ENCODE measurements around the gene BMP2.

The BMP2 gene

DNA sequence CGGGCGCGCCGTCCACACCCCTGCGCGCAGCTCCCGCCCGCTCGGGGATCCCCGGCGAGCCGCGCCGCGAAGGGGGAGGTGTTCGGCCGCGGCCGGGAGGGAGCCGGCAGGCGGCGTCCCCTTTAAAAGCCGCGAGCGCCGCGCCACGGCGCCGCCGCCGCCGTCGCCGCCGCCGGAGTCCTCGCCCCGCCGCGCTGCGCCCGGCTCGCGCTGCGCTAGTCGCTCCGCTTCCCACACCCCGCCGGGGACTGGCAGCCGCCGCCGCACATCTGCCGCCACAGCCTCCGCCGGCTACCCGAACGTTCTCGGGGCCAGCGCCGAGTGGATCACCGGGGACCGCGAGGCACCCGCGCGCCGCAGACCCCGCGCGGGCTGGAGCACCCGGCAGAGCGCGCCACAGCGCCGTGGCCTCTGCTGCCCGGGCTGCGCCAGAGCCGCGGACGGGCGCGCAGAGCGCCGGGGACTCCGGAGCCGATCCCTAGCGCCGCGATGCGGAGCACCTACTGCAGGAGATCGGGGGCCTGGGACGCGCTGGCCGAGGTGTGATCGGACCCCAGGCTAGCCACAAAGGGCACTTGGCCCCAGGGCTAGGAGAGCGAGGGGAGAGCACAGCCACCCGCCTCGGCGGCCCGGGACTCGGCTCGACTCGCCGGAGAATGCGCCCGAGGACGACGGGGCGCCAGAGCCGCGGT is at the start of gene BMP2:
TSS of gene BMP2 (plus strand) at position 151 of the 692 bp plus-strand sequence. CDS start 2,441 bp downstream, outside the sequence.
- peak; percentile 38 to 77 for DNase-seq

DNA sequence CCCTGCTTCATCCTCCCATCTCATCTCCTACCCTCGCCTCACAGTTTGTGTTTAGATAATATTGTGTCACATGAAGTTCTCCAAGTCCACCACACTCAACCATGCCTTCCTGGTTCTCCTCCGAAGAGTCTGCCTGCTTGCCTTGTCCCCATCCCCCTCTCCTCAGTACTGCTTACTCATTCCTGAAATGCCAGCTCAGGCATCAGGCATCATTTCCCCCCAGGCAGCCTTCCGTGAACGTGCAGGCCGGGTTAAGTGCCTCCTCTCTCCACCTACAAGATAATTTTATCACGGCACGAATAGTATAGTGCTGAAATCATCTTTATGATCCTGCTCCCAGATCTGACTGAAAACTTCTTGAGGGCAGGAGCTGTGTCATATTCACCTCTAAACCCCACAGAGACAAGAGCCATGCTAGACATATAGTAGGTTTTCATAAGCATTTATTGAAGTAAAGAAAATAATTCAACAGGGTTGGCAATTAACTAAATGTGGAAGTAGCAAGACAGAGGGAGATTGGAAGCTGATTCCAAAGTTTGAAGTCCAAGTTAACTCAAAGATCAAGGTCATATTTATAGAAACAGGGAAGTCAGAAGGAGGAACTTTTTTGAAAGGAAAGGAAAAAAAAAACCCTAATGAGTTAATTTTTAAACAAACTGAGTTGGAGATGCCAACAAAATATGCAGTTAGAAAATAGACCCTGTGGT is 48.7 kb upstream of the BMP2 start:
- no peak for DNase-seq

DNA sequence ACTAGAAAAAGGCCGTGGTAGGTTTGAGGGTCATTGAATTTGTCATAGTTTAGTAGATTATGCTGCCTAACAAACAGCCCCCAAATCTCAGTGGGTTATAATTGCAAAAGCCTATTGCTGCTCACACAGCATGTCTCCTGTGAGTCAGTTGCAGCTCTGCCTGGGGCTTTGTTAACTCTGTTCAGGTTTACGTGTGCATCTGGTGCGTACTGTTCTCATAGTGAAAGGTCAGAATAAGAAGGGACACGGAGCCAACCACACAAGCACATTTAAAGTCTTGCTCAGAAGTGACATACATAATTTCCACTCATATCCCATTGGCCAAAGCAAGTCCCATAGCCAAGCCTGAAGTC is 48.1 kb upstream of the BMP2 start:
- no peak for DNase-seq

DNA sequence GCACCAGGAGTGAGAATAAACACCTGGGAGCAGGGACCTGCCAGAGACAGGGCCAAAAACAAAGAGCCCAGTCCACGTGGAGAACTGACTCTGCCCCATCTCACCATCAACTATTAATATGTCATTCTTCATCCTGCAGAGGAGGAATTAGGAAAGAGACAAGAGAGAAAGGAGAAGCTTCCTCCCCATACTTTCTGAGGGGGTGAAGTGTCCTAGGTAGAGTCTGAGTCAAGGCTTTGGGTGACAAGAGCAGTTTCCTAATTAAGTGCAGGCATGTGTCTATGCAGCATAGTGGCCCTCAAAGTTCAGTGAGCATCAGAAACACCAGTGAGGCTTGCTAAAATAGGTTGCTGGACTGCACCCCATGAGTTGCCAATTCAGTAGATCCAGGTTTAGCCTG is 40.7 kb upstream of the BMP2 start:
- DNase-seq, result no peak

DNA sequence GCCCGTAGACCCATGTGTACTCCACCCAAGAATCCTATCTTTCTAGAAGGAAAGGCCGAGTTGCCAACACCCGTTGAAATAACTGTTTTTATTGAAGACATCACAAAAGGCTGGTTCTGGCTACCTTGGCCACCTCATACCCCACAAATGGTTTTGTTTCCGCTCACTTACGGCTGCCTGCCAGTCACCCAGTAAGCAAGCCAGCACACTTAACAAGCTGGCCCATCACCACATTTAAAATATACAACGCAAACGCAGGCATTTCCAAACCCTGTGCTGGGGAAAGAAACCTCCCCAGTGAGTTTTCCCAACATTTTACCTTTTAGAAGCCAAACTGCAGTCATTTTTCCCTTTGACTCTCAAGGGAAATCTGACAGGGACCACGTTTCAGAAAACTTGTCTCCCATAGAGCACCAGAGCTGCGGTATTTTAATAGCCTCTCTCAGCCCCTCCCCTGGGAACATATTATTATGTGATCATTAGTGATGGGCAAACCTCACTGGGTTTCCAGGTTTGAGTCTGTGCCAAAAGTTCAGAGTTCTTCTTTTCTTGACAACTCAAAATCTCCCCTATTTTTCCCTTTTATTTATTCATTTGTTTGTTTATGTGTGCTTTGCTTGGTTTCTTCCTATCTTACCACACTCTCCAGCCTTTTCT is 36.7 kb upstream of the BMP2 start:
- DNase-seq, result no peak

DNA sequence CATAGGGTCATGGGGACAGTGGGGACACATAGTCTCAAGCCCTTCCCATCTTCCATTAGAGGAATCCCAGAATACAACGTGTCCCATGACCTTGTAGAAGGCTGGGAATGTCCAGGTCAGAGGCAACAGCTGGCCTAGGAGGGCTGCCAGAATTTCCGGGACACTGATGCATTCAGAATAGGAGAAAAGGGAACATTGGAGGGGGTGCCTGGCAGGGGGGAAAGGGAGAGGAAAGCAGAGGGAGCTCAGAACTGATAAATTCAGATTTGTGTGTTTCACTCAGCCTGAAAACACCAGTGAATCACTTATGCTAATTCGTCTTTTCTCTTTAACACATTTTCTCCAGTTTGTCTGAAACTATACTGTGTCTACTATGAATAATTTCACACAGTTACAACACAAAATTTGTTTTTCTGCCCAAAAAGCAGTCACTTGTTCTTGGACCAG is 35.5 kb upstream of the BMP2 start:
- no peak for DNase-seq

DNA sequence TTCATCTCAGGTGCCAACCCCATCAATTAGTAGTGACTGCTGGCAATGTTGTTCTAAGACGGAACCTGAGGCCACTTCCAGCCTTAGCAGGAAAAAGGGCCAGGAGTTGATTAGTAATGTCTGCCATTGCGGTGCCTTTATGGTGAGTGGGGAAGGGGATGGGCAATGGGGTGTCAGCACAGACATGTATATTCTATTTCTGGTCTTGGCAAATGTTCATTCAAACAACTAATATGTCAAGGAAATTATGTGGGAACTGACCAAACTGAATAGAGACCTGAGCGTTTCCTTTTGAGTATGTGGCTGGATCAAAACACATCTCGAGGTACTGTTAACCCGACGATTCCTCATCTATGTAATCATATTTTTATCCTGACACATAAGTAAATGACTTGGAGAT is 34.6 kb upstream of the BMP2 start:
- no peak for DNase-seq

DNA sequence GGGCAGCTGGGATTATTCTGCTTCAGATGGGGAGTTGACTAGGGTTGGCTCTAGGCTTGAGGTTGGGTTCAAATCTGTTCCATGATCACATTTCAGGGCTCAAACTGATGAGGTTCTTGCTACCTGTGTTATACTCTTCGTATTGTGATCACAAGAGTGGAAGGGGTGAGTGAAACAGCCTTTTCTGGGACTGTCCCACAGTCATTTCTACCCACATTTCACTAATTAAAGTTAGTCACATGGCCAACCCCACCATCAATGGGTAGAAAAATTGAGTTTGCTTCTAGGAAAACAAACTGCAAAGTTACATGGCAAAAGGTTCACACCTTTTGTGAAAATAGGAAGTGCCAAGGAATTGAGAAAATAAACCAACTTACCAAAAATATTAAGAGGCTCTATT is 33.5 kb upstream of the BMP2 start:
- no peak for DNase-seq

DNA sequence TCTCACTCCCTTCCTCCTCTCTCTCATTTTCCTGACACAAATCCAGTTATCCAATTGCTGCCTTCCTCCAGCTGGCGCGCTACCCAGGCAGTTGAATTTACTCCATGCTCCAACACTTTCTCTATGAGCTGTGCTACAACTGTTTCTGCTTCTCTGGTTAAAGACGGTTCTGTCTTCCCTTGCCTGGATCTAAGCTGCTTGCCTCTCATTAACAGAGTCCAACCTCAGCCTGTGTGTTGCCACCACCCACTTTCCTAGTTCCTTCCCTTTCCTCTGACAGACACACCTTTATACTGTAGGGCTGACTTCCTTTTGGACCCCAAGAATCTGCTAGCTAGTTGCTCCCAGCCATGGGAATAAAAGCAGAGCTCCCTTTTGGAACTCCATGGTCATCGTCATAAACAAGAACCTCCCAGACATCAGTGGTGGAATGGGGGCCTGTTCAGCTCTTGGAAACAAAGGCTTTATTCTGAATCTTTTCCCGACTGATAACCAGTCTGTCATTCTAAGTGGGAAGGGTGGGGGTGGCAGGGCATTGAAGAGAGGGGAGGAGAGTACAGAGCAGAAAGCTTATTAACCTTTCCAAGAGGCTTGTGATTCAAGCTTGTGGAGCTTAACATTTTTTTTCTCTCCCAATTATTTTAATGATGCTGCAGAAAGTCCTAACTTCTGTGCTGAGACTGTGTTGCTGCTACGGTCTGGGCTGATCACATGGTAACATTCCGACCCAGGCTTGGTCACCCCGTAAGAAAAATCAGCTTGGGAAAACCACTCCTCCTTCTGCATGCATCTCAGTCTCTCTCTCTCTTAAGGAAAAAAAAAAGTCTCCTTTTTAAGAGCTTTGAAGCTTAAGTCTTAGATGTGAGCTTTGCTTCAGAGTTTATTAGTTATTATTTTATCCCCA is 31.3 kb upstream of the BMP2 start:
- no peak for DNase-seq

DNA sequence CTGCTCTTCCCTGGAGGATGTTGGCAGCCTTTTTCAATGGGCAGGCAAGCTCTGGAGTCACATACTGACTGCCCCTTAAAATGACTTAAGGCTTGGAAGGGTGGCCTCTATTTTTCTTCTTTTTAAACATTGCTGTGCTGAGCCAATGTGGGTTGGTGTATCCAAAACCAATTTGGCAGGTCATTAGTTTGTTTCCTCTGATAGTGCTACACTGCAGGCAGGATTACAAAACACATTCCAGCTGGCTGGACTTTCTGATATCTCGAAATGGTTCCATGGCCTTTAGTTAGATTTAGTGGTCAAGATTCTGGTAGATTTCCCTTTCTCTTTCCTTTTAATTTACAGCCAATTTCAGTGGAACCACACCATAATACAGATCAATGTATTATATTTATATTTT is 28.1 kb upstream of the BMP2 start:
- DNase-seq, result no peak

DNA sequence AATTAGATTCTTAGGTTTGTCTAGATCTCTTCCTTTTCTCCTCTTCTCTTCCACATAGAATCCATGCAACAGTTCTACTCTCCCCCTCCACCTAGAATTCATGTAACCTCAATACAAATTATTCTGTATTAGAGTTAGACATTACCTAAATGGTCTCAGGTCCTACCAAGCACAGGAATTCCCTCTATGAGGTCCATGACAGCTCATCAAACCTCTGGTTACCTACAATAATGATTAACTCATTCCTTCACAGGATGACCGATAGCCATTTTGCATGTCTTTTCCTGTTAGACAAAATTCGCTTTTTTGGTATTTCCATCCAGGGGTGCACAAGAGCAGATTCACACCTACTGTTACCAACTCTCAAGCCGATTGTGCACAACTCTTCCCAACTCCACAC is 27.4 kb upstream of the BMP2 start:
- no peak for DNase-seq

DNA sequence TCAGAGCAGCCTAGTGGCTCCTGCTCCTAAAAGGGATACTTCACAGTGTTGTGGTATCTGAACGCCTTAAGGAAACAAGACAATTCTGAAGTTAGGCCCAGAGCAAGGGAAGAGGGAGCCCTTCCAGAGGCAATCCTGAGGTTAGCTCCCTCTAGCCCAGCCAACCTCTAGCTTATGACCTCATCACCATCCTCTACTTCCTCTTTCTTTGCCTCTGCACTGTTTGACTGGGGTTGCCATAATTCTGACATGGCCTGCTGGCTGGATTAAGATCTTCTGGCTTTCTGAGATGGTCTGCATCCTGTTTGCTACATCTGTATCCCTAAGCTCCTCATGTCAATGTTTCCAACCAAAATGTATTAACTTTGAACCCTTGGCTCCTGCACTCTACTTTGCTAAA is 23.3 kb upstream of the BMP2 start:
- DNase-seq, result no peak

DNA sequence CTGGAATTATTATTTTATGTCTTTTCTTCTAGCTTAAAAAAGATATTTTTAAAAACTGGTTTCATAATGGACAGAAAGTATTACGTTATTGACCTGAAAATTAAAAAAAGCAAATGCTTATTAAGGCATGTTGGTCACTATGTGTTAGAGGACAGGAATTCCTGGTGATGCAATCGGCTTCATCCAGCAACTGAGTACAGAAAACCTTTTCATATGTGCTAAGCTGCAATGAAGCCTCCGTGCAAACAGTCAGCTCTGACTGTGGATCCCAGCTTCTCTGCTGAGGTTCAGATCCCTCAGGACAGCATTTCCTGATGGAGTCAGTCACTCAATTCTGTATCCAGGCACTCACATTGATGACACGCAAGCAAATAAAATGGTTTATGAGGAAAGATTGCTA is 22.7 kb upstream of the BMP2 start:
- DNase-seq, result no peak

DNA sequence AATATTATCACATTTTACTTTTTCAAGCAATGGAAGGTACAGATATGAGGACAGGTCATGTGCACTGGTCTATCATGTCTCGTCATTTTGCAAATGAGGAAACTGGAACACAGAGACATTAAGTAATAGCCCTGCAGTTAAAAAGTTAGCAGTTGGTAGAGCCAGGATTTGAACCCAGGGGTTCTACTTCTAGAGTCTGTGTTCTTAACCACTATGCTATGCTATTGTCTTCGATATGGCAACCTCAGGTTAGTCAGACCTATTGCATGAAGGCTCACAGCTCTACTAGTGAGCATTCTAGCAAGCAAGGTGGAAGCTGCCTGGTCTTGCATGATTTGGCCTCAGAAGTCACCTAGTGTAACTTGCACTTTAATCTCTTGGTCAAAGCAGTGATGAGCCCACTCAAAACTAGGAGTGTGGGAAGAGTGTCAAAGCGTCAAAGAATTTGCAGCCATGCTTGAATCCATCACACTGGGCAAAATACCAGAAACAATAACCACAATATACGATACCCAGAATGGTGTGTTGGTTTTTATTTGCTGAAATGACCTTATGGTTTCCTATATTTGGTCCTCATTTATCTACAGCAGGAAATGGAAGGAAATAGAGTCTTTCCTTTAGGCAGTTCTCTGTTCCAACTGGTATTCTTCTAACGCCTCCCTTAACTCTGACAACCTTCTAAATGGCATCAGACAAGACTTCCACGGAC is 20.4 kb upstream of the BMP2 start:
- DNase-seq, result peak in 1 of 2 experiments; percentile 19

DNA sequence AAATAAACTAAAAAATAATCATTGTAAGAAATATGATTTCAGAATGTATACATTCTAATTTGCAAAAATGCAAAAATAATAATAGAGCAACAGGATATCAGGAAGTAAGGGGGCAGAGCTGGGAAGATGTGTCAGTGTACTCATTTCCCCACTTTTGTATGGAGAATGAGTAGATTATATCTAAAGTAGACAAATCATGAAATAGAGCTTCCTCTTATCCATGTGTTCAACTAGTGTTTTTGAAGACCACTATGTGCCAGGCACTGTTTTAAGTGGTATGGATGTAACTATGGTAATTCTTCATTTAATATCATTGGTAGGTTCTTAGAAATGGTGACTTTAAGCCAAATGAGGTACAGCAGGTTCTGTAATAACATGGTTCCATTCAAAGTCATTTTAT is 17.0 kb upstream of the BMP2 start:
- no peak for DNase-seq

DNA sequence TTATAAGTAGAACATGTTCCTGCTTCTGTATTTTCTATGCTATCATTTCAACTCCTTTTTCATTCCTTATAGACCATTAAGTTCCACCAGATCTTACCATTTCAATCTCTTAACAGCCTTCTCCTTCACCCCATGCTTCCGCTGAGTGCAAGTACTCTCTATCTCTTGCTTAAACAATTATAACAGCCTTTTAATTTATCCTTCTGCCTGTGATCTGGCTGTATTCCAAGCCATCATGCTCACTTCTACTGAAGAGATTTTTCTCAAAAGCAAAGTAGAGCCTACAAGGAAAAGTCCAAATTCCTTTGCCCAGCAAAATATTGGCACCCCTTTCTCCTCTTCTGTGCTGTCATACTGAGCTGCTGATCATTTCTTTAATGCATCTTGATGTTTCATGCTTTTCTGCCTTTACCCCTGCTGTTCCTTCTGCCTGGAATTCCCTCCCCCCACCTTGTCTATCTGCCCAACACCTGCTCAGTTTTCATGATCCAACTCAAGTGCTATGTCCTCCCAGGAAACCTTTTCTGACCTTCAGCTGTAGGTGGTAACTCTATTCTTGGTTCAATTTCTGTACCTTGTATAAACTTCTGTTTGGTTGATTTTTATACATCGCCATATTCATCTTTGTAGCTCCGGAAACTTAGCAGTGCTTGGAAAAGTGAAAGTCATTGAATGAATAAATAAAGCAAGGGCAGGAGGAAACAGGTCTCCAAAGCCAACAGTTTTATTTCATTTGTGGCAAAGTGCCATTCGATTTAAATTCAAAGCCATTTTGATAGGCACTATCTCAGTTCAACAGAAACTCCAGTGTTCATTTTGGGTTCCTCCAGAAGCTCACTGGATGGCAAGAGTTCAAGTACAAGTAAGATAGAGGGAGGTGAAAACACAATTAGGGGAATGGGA is 10.5 kb upstream of the BMP2 start:
- peak; percentile 44 to 67 for DNase-seq

DNA sequence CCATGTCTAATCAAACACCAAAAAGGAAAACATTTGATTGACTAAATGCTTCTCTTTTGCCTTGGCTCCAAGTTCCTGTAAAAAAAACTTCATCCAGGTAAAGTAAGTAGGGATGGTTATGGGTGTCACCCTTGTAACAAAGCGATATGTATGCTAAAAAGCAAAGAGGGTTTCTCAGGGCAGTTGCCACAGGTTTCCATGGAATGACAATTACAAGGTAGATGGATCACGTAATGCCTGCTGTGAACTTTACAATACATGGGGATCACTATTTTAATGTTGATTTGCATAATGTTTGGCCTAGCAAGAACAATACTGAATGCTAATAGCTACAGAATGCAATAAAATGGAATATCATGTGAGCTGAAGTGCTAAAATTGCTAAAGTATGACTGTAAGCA is 2.9 kb upstream of the BMP2 start:
- no peak for DNase-seq

DNA sequence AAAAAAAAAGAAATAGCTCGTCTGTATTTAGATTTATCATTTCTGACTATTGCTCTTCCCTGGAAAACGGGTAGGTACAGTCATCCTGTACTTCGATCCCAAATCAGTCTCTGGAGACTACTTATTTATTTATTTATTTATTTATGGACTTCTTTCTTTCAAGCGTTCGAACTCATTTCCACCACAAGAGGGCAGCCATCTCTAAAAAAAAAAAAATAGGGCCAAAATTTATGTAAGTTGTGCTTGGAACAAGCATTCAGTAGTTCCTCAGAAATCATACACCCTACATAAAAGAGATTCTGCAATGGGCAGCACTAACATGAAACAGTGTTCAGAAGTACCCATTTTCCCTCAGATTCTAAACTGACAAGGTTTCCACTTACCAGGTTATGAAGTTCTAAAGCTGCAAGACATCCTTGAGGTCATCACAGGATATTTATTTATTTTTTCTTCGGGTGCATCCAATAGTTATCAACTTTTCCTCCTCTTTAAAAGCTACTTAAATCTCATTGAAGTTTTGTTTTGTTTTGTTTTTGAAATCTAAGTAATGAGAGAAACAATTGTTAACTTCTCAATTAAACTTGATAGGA is 1.9 kb upstream of the BMP2 start:
- DNase-seq, result peak; percentile 6 to 62

DNA sequence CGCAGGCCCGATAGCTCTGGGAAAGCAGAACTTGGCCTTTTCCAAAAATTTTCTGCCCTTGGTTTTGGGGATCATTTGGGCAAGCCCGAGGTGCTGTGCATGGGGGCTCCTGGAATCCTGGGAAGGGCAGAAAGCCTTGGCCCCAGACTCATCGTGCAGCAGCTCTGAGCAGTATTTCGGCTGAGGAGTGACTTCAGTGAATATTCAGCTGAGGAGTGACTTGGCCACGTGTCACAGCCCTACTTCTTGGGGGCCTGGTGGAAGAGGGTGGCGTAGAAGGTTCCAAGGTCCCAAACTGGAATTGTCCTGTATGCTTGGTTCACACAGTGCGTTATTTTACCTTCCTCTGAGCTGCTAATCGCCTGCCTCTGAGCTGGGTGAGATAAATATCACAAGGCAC is 1.1 kb upstream of the BMP2 start:
- DNase-seq, result peak in 1 of 2 experiments; percentile 8

DNA sequence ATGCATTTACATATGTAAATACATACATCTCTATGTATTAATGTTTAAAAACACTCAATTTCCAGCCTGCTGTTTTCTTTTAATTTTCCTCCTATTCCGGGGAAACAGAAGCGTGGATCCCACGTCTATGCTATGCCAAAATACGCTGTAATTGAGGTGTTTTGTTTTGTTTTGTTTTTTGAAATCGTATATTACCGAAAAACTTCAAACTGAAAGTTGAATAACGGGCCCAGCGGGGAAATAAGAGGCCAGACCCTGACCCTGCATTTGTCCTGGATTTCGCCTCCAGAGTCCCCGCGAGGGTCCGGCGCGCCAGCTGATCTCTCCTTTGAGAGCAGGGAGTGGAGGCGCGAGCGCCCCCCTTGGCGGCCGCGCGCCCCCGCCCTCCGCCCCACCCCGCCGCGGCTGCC is 355 bp upstream of the BMP2 start:
- DNase-seq, result no peak

All from NCI-H524 (cell line).